HepG2 (cell line): ENCODE results near the gene NR5A2. TPM values are rescaled to one million over a fixed set of nuclear protein-coding genes. Genes with fewer than 3 reads are reported as not detected.

Source experiments
- ATAC-seq: fragments of 200-7000 bp; cut with Tn5 transposase; 3 replicates; pipeline ENCODE4 v1.9.1; 2020; ENCODE audit warnings: mild to moderate bottlenecking, moderate library complexity
- BruUV-seq: library from RNA; stranded (reverse); fragments of 400-500 nt; replicated peaks from 2 replicates; lab custom pipeline; 2021; lab: Mats Ljungman, UMichigan
- CTCF ChIA-PET: fragments of 300-600 bp; formaldehyde crosslinking; extraction: SDS; loops from one replicate; lab custom pipeline; 2021; ENCODE audit warnings: low total read pairs, inconsistent platforms, low intra/inter-chr PET ratio; lab: Yijun Ruan, JAX
- POLR2A ChIA-PET: fragments of 350-600 bp; sonication (Branson Sonifier 250); formaldehyde crosslinking; loops from one replicate; lab custom pipeline; 2020; ENCODE audit warnings: antibody characterized with exemption, inconsistent platforms; lab: Yijun Ruan, JAX
- DNase-seq: peaks from one replicate; pipeline ENCODE4 v3.0.0-alpha.2; 2015; ENCODE audit warnings: low spot score
- FAIRE-seq: peaks from 3 replicates; lab custom pipeline; 2011; peaks lifted over from hg19 to GRCh38; lab: Jason Lieb, UNC
- H2AFZ ChIP-seq: one replicate; pipeline ENCODE4 v1.6.1; 2011; ENCODE audit warnings: low read length, inconsistent platforms
- H3K27ac ChIP-seq: fragments of 300-600 bp; 3 replicates; pipeline ENCODE4 v1.8.0; 2011; ENCODE audit warnings: mixed run types, mild to moderate bottlenecking, mixed read lengths, low read length, inconsistent platforms; ENCODE audit not compliant: insufficient read depth; ENCODE audit errors: extremely low read length
- H3K27me3 ChIP-seq, 2 experiments: fragments of 200-600 bp in 1 of 2; 2 replicates in 1 of 2; 3 replicates in 1 of 2; pipeline versions ENCODE4 v1.6.0 to v1.8.0; 2011; ENCODE audit warnings: low read length in 2 of 2, mild to moderate bottlenecking in 2 of 2, moderate library complexity in 2 of 2, inconsistent platforms in 1 of 2; ENCODE audit not compliant: insufficient read depth in 2 of 2, control insufficient read depth in 1 of 2
- H3K36me3 ChIP-seq, 2 experiments: fragments of 200-600 bp in 1 of 2; replicated peaks in 1 of 2; 2 replicates in 1 of 2; 3 replicates in 1 of 2; pipeline versions ENCODE4 v1.5.1 to v1.8.0; 2011; ENCODE audit warnings: low read length in 2 of 2, inconsistent platforms in 1 of 2; ENCODE audit not compliant: insufficient read depth in 2 of 2, control insufficient read depth in 1 of 2
- H3K4me1 ChIP-seq: 2 replicates; pipeline ENCODE4 v1.5.1; 2012; ENCODE audit warnings: low read length, inconsistent platforms; ENCODE audit not compliant: insufficient read depth
- H3K4me2 ChIP-seq: 2 replicates; pipeline ENCODE4 v1.6.0; 2011; ENCODE audit warnings: low read depth, low read length, inconsistent platforms
- H3K4me3 ChIP-seq, 3 experiments: fragments of 200-600 bp in 1 of 3; sonication (generic), shearing (Covaris generic) in 1 of 3; replicated peaks in 1 of 3; 2 replicates each; pipeline ENCODE4 v1.5.1; 2011 to 2016; ENCODE audit warnings: low read length in 3 of 3, inconsistent platforms in 2 of 3, low read depth in 2 of 3, mild to moderate bottlenecking in 2 of 3, control low read depth in 1 of 3, mixed read lengths in 1 of 3; ENCODE audit not compliant: insufficient read depth in 1 of 3
- H3K79me2 ChIP-seq: one replicate; pipeline ENCODE4 v1.6.1; 2011; ENCODE audit warnings: low read length, inconsistent platforms; ENCODE audit not compliant: insufficient read depth
- H3K9ac ChIP-seq: 2 replicates; pipeline ENCODE4 v1.6.0; 2011; ENCODE audit warnings: mild to moderate bottlenecking, low read depth, low read length, inconsistent platforms; ENCODE audit not compliant: insufficient read depth
- H3K9me3 ChIP-seq: 2 replicates; pipeline ENCODE4 v1.5.1; 2012; ENCODE audit warnings: mild to moderate bottlenecking, low read length
- H4K20me1 ChIP-seq: 2 replicates; pipeline ENCODE4 v1.6.0; 2011; ENCODE audit warnings: inconsistent platforms, mild to moderate bottlenecking, low read length, moderate library complexity; ENCODE audit not compliant: insufficient read depth
- ATF7-NPFF ChIP-seq: sonication (generic); formaldehyde crosslinking; IDR thresholded peaks from 2 replicates; pipeline ENCODE4 v1.8.1; 2023; ENCODE audit warnings: mild to moderate bottlenecking, low read depth, missing genetic modification reagents, moderate library complexity
- HDAC1 ChIP-seq: sonication (generic); formaldehyde crosslinking; IDR thresholded peaks from 2 replicates; pipeline ENCODE4 v1.5.1; 2020; ENCODE audit warnings: mild to moderate bottlenecking, missing genetic modification reagents
- ONECUT2 ChIP-seq: sonication (generic); formaldehyde crosslinking; IDR thresholded peaks from 2 replicates; pipeline ENCODE4 v1.4.0; 2020; ENCODE audit warnings: missing genetic modification reagents
- ZNF136 ChIP-seq: sonication (generic); formaldehyde crosslinking; IDR thresholded peaks from 2 replicates; pipeline ENCODE4 v1.8.1; 2022; ENCODE audit warnings: low read depth, mild to moderate bottlenecking, moderate library complexity, missing genetic modification reagents
- ZNF234 ChIP-seq: sonication (generic); formaldehyde crosslinking; conservative IDR thresholded peaks from 2 replicates; pipeline ENCODE4 v1.5.1; 2020; ENCODE audit warnings: mild to moderate bottlenecking, missing genetic modification reagents
- ZNF451 ChIP-seq: sonication (generic); formaldehyde crosslinking; IDR thresholded peaks from 2 replicates; pipeline ENCODE4 v1.5.0; 2020; ENCODE audit warnings: mild to moderate bottlenecking, missing genetic modification reagents
- ZNF484 ChIP-seq: sonication (generic); formaldehyde crosslinking; IDR thresholded peaks from 2 replicates; pipeline ENCODE4 v1.5.1; 2020; ENCODE audit warnings: mild to moderate bottlenecking, low read depth, missing genetic modification reagents, borderline replicate concordance
- WGBS: methylation state at CpG from one replicate; pipeline ENCODE4 v1.1.6; 2017; ENCODE audit warnings: low lambda C conversion rate; 5-methylcytosine and 5-hydroxymethylcytosine counted together
- in situ Hi-C: cut with HindIII; loops from 2 replicates; pipeline ENCODE4 v1.10.0; 2017; ENCODE audit warnings: low pct_unique_long_range_greater_than_20kb; ENCODE audit not compliant: extremely low pct_ligation_motif_present
- intact Hi-C: fragments of 100-400 bp; cut with micrococcal nuclease; formaldehyde crosslinking; loops from one replicate; pipeline ENCODE4 v1.10.0; 2022; ENCODE audit not compliant: unreplicated experiment
- polyA plus RNA-seq, 8 experiments: library from polyadenylated mRNA; depleted of rRNA in 3 of 8; stranded (reverse) in 7 of 8; unstranded in 1 of 8; fragments of >200 nt; fragmentation: Illumina TruSeq in 4 of 8; extraction: Trizol in 4 of 8; gene quantifications; 2 replicates each; pipeline versions ENCODE4 v1.2.1 to v1.2.3, GENCODE V29; 2011 to 2016; ENCODE audit warnings: low read depth in 4 of 8, missing spikeins in 1 of 8, mixed read lengths in 1 of 8; ENCODE audit not compliant: insufficient read depth in 1 of 8
- total RNA-seq, 5 experiments: library from RNA; depleted of rRNA; stranded (reverse); fragments of >200 nt; fragmentation: Illumina TruSeq; extraction: Trizol; gene quantifications; 2 replicates each; pipeline ENCODE4 v1.2.3, GENCODE V29; 2016; ENCODE audit warnings: low read depth in 1 of 5
- TF ChIP-seq, protein P1 (sequence below): sonication (generic); formaldehyde crosslinking; IDR thresholded peaks from 2 replicates; pipeline ENCODE4 v1.9.0; 2022; ENCODE audit warnings: low read depth, missing genetic modification reagents

NR5A2 gene
- total and polyA plus RNA-seq, 2 of the 13 experiments (the other 11 are each of a cell fraction or from before 2014, with no cell fraction given): 0.24 to 2.8 TPM

DNA sequence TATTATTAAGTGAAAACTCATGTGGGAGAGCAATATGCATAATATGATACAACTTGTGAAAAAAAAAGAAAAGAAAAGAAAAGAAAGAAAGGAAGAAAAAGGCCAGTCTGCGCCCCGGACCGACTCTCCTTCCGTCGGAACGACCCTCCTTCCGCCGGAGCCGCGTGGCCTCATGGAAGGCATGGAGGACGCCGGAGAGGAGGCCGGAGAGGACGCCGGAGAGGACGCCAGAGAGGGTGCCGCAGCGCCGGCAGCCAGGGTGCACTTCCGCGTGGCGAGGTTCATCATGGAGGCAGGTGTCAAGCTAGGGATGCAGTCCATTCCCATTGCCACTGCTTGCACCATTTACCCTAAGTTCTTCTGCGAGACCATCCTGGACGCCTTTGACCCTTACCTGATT, 185.9 kb downstream of the NR5A2 start:
- Histone ChIP-seq H3K27ac (no peak overlapping the region), H3K9me3 (no peaks in the 10 kb centered on the region), H2AFZ (no peak overlapping the region), H3K9ac (no peak overlapping the region), H3K4me1 (no peaks in the 10 kb centered on the region), H4K20me1 (no peaks in the 10 kb centered on the region), H3K36me3 (no peaks in the 10 kb centered on the region), H3K27me3 (no peaks in the 10 kb centered on the region; a peak in 1 of 5 replicates), H3K4me2 (no peak overlapping the region), H3K4me3 (no peak overlapping the region), H3K79me2 (no peaks in the 10 kb centered on the region)
- intact Hi-C loops: no loop called here
- ChIA-PET POLR2A (no interaction called here), CTCF (no interaction called here)
- no peak for TF ChIP-seq ZNF136 (CRISPR knock-in tag)
- no peak for TF ChIP-seq ZNF234 (CRISPR knock-in tag)
- TF ChIP-seq ZNF484 (CRISPR knock-in tag): no peak
- no peak for TF ChIP-seq HDAC1 (CRISPR knock-in tag)
- no peak for TF ChIP-seq ONECUT2
- TF ChIP-seq, protein P1, sequence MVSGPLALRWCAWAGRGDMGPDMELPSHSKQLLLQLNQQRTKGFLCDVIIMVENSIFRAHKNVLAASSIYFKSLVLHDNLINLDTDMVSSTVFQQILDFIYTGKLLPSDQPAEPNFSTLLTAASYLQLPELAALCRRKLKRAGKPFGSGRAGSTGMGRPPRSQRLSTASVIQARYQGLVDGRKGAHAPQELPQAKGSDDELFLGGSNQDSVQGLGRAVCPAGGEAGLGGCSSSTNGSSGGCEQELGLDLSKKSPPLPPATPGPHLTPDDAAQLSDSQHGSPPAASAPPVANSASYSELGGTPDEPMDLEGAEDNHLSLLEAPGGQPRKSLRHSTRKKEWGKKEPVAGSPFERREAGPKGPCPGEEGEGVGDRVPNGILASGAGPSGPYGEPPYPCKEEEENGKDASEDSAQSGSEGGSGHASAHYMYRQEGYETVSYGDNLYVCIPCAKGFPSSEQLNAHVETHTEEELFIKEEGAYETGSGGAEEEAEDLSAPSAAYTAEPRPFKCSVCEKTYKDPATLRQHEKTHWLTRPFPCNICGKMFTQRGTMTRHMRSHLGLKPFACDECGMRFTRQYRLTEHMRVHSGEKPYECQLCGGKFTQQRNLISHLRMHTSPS (CRISPR knock-in tag): no peak
- TF ChIP-seq ZNF451: no peak
- TF ChIP-seq ATF7-NPFF (CRISPR knock-in tag): no peak
- FAIRE-seq (no peak), DNase-seq (no peak), ATAC-seq (no peak)
- WGBS: 85% methylated on average over 21 of the region's 24 CpGs
- in situ Hi-C loops: no loop called here
- no TSS peak for BruUV-seq
